GM12801 (cell line): ENCODE results near the gene CHCHD1.

Source experiments
- CTCF ChIP-seq: IDR thresholded peaks from one replicate; pipeline ENCODE4 v1.5.1; 2011; ENCODE audit warnings: control low read depth; ENCODE audit not compliant: insufficient read length; ENCODE audit errors: extremely low read depth

Gene CHCHD1

GRCh38 chr10:73772281-73773151 is 9.3 kb upstream of the CHCHD1 start:
- TF ChIP-seq CTCF, result no peak

GRCh38 chr10:73773152-73773879 is 8.5 kb upstream of the CHCHD1 start:
- no peak for TF ChIP-seq CTCF

GRCh38 chr10:73774637-73775036 is 7.2 kb upstream of the CHCHD1 start:
- no peak for TF ChIP-seq CTCF

- TF ChIP-seq CTCF, result no peak
These were observed 2.8 kb upstream of the CHCHD1 start for GRCh38 chr10:73779018-73779417.

GRCh38 chr10:73779539-73780197 is 2.2 kb upstream of the CHCHD1 start:
- TF ChIP-seq CTCF, result no peak

- no peak for TF ChIP-seq CTCF
These were observed 1.5 kb upstream of the CHCHD1 start for GRCh38 chr10:73780301-73780700.

- TF ChIP-seq CTCF, result no peak
These were observed 882 bp upstream of the CHCHD1 start for GRCh38 chr10:73780966-73781365.
